ENCODE measurements around the gene GRAMD2B. TPM values are rescaled to one million over a fixed set of nuclear protein-coding genes. Genes with fewer than 3 reads are reported as not detected.

Gene GRAMD2B
- total and polyA plus RNA-seq, 2 of the 8 experiments (the other 6 are each of a cell fraction or from before 2014, with no cell fraction given) = 6.4 to 9.4 TPM

GRCh38 chr5:126513302-126513701 lies 90.1 kb downstream of the GRAMD2B start:
- Histone ChIP-seq H3K4me2 (ENCODE audit: insufficient read depth in 1 of 2, low read depth in 2 of 2, low read length in 2 of 2) (no peak overlapping the region), H4K91ac (replicated peaks; ENCODE audit: insufficient read length, low read length) (no peak overlapping the region), H3K79me1 (ENCODE audit: low read depth, low read length) (no peaks in the 10 kb centered on the region), H2BK120ac (replicated peaks; ENCODE audit: low read depth, low read length) (no peak overlapping the region), H3K23ac (ENCODE audit: insufficient read length) (no peak overlapping the region), H3K23me2 (ENCODE audit: low read depth, low read length) (no peaks in the 10 kb centered on the region), H2BK12ac (ENCODE audit: low read depth, low read length) (no peak overlapping the region), H3K9me3 (ENCODE audit: insufficient read depth in 2 of 2, low read depth in 1 of 2, low read length in 1 of 2) (no peaks in the 10 kb centered on the region), H2BK15ac (ENCODE audit: low read length) (no peak overlapping the region), H4K5ac (ENCODE audit: insufficient read length, low read depth, low read length) (no peak overlapping the region), H3K27me3 (replicated peaks in 1 of 4; ENCODE audit: control insufficient read depth in 3 of 4, extremely low read depth in 1 of 4, insufficient read depth in 3 of 4, low read length in 3 of 4) (no peaks in the 10 kb centered on the region), H3K4me1 (replicated peaks in 1 of 4; ENCODE audit: control insufficient read depth in 3 of 4, insufficient read depth in 4 of 4, low read length in 3 of 4) (peaks cover 0 to 3% (median 0%) of the 10 kb centered on the region in 4 experiments; a peak in 1 of 7 replicates), H2BK5ac (ENCODE audit: low read depth, low read length) (no peak overlapping the region), H3K9ac (replicated peaks in 1 of 4; ENCODE audit: extremely low read depth in 1 of 4, low read depth in 3 of 4, low read length in 3 of 4) (no peak overlapping the region), H4K20me1 (replicated peaks in 1 of 2; ENCODE audit: control insufficient read depth in 1 of 2, insufficient read depth in 2 of 2, low read length in 2 of 2) (no peaks in the 10 kb centered on the region), H3K4ac (replicated peaks; ENCODE audit: insufficient read length, low read depth, low read length) (no peak overlapping the region), H3K14ac (ENCODE audit: insufficient read length) (no peak overlapping the region), H4K8ac (ENCODE audit: extremely low read depth, insufficient read depth, low read length) (no peak overlapping the region), H3K4me3 (ENCODE audit: extremely low read depth in 1 of 4, insufficient read depth in 2 of 4, low read depth in 3 of 4, low read length in 4 of 4) (no peak overlapping the region), H3K18ac (ENCODE audit: extremely low read depth, low read length) (no peak overlapping the region), H3K56ac (replicated peaks; ENCODE audit: insufficient read length, low read depth, low read length) (no peak overlapping the region), H2AK5ac (ENCODE audit: low read depth, low read length) (no peak overlapping the region), H2BK20ac (ENCODE audit: low read length) (no peak overlapping the region), H3K27ac (ENCODE audit: low read depth, low read length) (no peak overlapping the region), H3K79me2 (ENCODE audit: control insufficient read depth in 1 of 2, insufficient read depth in 2 of 2, low read length in 2 of 2) (no peaks in the 10 kb centered on the region), H3K36me3 (ENCODE audit: control insufficient read depth in 2 of 4, insufficient read depth in 4 of 4, low read length in 3 of 4) (no peaks in the 10 kb centered on the region), H2AFZ (ENCODE audit: low read length) (no peak overlapping the region)
- FAIRE-seq = no peak
- DNase-seq (ENCODE audit: low read depth in 1 of 2, low spot score in 2 of 2) = no peak
- CTCF ChIA-PET (ENCODE audit: partially characterized antibody) = interaction anchor here (0.6 to 11.4 kb wide), 4 partner anchors 13 to 175 kb away, joined by 3 to 87 read pairs (median 4); partner anchors contain the start of gene PHAX
- WGBS, 2 experiments (ENCODE audit: extremely low coverage in 1 of 2, insufficient coverage in 1 of 2, insufficient read length in 1 of 2, insufficient replicate concordance in 2 of 2, low coverage in 1 of 2, low lambda C conversion rate in 2 of 2, missing lambda C conversion rate in 1 of 2) = 84% methylated on average over 2 of the region's 2 CpGs; no CpG with 5 or more reads in 1 of the 2 experiments
- POLR2A ChIA-PET (ENCODE audit: partially characterized antibody) = no interaction called here
- TF ChIP-seq, protein P1, sequence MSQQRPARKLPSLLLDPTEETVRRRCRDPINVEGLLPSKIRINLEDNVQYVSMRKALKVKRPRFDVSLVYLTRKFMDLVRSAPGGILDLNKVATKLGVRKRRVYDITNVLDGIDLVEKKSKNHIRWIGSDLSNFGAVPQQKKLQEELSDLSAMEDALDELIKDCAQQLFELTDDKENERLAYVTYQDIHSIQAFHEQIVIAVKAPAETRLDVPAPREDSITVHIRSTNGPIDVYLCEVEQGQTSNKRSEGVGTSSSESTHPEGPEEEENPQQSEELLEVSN (IDR thresholded peaks at IDR 0.05) = no peak

All from H1 (cell line).